Upper lobe of left lung (tissue), 4 donors: ENCODE results near the gene SYNRG.

Source experiments
- POLR2A ChIP-seq, 4 donors: fragments of 450-650 bp; IDR thresholded peaks; one replicate each; pipeline ENCODE4 v1.5.1; 2016 to 2017; ENCODE audit warnings: antibody characterized with exemption in 4 of 4, mild to moderate bottlenecking in 2 of 4
- POLR2AphosphoS5 ChIP-seq, 2 donors: sonication (generic); formaldehyde crosslinking; IDR thresholded peaks; one replicate each; pipeline ENCODE4 v1.5.1; 2017; ENCODE audit warnings: antibody characterized with exemption in 2 of 2

DNA sequence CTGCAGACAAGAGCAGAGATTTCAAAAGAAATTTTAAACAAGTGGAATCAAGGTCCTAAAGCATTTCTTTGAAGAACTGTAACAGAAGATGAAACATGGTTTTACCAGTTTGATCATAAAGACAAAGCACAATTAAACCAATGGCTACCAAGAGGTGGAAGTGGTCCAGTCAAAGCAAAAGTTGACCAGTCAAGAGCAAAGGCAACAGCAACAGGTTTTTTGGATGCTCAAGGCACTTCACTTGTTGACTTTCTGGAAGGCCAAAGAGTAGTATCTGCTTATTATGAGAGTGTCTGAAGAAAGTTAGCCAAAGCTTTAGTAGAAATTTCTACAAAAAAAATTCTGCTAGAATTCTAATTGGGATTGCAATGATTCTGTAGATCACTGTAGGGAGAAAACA lies 28.7 kb upstream of the SYNRG start:
- TF ChIP-seq POLR2A (IDR thresholded peaks at IDR 0.05): no peak
- TF ChIP-seq POLR2AphosphoS5 (IDR thresholded peaks at IDR 0.05): no peak
